Measurements from ENCODE around the gene TDRD7. TPM values are rescaled to one million over a fixed set of nuclear protein-coding genes. Genes with fewer than 3 reads are reported as not detected.

TDRD7 gene
- total and polyA plus RNA-seq, 3 donors from 2014 or later: 31.2 to 85.8 (median 32.2) TPM

DNA sequence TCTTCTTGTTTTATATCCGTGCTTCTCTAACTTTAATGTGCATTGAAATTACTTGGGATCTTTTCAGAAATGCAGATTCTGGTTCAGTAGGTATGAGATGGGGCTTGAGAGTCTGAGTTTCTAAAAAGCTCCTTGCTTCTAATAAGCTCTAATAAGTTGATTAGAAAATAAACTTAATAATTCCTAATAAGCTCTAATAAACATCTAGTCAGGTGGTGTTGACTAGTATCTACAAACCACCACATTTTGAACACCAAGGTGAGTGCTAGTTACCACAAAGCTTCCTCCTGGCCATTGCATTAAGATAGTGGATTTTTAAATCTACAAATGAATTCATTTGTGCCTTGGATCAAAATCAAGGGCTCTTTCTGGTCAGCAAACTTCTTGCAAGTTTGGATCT is 94.9 kb downstream of the TDRD7 start:
- TF ChIP-seq, protein P1, sequence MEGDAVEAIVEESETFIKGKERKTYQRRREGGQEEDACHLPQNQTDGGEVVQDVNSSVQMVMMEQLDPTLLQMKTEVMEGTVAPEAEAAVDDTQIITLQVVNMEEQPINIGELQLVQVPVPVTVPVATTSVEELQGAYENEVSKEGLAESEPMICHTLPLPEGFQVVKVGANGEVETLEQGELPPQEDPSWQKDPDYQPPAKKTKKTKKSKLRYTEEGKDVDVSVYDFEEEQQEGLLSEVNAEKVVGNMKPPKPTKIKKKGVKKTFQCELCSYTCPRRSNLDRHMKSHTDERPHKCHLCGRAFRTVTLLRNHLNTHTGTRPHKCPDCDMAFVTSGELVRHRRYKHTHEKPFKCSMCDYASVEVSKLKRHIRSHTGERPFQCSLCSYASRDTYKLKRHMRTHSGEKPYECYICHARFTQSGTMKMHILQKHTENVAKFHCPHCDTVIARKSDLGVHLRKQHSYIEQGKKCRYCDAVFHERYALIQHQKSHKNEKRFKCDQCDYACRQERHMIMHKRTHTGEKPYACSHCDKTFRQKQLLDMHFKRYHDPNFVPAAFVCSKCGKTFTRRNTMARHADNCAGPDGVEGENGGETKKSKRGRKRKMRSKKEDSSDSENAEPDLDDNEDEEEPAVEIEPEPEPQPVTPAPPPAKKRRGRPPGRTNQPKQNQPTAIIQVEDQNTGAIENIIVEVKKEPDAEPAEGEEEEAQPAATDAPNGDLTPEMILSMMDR (IDR thresholded peaks at IDR 0.05): no peak
- no peak for TF ChIP-seq POLR2A (IDR thresholded peaks at IDR 0.05)
- H3K27me3 ChIP-seq: no peaks in the 10 kb centered on the region
- H3K27ac ChIP-seq: no peak overlapping the region
- intact Hi-C loops (cut with DNase I; ENCODE audit: low total_unique reads): loop anchor here (10.0 kb wide), 1 partner anchor 48 kb away; no protein-coding TSS in a partner anchor
- no peaks in the 10 kb centered on the region for H3K9me3 ChIP-seq
- DNase-seq: no peak
- no peaks in the 10 kb centered on the region for H3K36me3 ChIP-seq (ENCODE audit: low read depth, missing control alignments)
- no peak overlapping the region for H3K4me3 ChIP-seq
- WGBS, 2 donors: 86 to 92% methylated on average over 1 of the region's 1 CpG
- H3K4me1 ChIP-seq: peaks cover 9% of the 10 kb centered on the region

DNA sequence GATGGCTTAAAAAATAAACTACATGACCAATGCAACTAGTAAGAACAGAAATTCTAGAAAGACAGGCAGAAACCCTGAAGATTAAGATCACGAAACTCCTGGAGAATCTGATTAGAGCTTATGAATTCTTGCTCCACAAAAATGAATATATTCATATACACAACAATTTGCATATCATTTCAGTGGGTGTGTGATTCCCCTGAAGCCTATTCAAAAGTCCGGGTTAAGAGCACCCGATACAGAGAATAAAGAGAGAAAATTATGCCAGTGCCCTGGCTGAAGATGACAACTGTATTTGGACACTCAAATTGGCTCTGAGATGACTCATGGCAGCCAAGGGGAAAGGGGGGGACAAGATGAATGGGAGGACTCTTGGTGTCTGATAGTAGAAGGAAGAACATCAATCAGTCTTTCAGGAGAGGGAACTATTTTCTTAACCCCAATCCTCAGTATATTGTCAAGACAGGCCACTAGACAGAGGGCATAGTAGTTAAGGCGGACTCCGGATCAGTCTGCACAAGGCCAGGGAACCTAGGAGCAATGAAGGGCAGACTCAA is 95.6 kb downstream of the TDRD7 start:
- DNase-seq: no peak
- intact Hi-C loops (cut with DNase I; ENCODE audit: low total_unique reads): loop anchor here (10.0 kb wide), 1 partner anchor 47 kb away; no protein-coding TSS in a partner anchor

DNA sequence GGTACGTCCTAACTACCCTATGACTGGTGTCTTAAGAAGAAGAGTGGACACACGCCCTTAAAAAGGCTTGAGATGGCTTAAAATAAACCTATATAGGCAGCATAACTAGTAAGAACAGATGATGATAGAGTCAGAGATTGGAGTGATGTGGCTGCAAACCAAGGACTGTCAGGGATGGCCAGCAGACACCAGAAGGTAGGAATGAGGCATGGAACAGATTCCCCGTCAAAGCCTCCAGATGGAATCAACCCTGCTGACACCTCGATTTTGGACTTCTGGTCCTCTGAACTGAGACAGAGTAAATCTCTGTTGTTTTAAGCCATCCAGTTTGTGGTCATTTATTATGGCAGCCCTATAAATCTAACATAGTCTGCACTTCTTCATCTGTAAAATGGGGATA is 97.0 kb downstream of the TDRD7 start:
- TF ChIP-seq, protein P1 (IDR thresholded peaks at IDR 0.05): no peak
- no peak for TF ChIP-seq POLR2A (IDR thresholded peaks at IDR 0.05)
- DNase-seq: no peak
- no peak overlapping the region for H3K27ac ChIP-seq
- no peak overlapping the region for H3K4me3 ChIP-seq
- WGBS, 2 donors: 84 to 91% methylated on average over 4 of the region's 4 CpGs
- H3K27me3 ChIP-seq: no peaks in the 10 kb centered on the region
- H3K4me1 ChIP-seq: no peaks in the 10 kb centered on the region
- intact Hi-C loops (cut with DNase I; ENCODE audit: low total_unique reads): loop anchor here (10.0 kb wide), 1 partner anchor 46 kb away; no protein-coding TSS in a partner anchor
- no peaks in the 10 kb centered on the region for H3K9me3 ChIP-seq
- no peaks in the 10 kb centered on the region for H3K36me3 ChIP-seq (ENCODE audit: low read depth, missing control alignments)

More for the DNA sequence above, 95.6 kb downstream of the TDRD7 start:
- Histone ChIP-seq H3K27me3 (no peaks in the 10 kb centered on the region), H3K36me3 (ENCODE audit: low read depth, missing control alignments) (no peaks in the 10 kb centered on the region), H3K27ac (no peak overlapping the region), H3K4me1 (peaks cover 9% of the 10 kb centered on the region), H3K4me3 (no peak overlapping the region), H3K9me3 (no peaks in the 10 kb centered on the region)
- TF ChIP-seq POLR2A (IDR thresholded peaks at IDR 0.05): no peak
- TF ChIP-seq, protein P1 (IDR thresholded peaks at IDR 0.05): no peak
- WGBS, 2 donors: 92 to 93% methylated on average over 5 of the region's 5 CpGs

DNA sequence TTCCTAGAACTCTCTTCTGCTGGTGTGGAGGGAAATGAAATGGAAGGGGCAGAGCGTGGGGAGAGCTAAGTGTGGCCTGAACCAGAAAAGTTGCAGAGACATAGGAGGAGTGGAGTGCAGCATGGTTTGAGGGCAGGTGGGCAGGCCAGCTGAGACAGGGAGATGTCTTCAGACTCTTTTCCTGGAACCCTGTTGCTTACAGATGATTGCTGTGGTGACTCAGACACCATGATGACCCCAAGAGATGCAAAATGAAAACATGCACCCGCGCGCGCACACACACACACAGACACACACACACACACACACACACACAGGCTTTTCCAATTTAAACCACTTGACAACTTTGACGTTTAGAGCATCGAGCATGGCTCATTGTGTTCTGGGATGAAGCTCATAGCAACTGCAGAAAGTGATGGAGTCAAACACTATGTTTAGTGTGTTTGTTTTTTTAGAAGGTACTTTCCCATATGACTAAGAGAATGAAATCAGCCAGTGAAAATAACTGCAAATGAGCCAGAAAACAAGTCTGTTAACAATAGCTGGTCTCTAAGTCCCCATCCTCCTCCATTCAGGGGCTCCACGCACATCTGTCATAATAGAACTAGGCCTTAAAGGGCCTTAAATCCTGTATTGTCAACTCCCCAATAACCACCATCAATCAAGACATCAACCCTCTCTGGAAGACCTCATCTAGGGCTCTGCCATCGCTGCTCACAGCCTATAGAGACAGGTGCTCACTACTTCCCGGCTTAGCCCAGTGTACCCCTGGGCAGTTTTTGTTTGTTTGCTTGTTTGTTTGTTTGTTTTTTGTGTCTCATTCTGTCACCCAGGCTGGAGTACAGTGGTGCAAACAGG is 99.1 kb downstream of the TDRD7 start:
- intact Hi-C loops (cut with DNase I; ENCODE audit: low total_unique reads): no loop called here
- Histone ChIP-seq H3K36me3 (ENCODE audit: low read depth, missing control alignments) (no peaks in the 10 kb centered on the region), H3K4me1 (no peaks in the 10 kb centered on the region), H3K9me3 (no peaks in the 10 kb centered on the region), H3K27ac (no peak overlapping the region), H3K4me3 (no peak overlapping the region), H3K27me3 (no peaks in the 10 kb centered on the region)
- DNase-seq: no peak
- 85 to 87% methylated on average over 10 of the region's 10 CpGs for WGBS, 2 donors
- TF ChIP-seq, protein P1 (IDR thresholded peaks at IDR 0.05): no peak
- TF ChIP-seq POLR2A (IDR thresholded peaks at IDR 0.05): no peak
